HEK293T (cell line): ENCODE data around the gene LRMDA.

Source experiments
- ARNT ChIP-seq: fragments of 450-650 bp; IDR thresholded peaks from 2 replicates; pipeline ENCODE4 v1.6.1; 2017; ENCODE audit warnings: mild to moderate bottlenecking
- CTBP1 ChIP-seq: fragments of 450-650 bp; IDR thresholded peaks from 2 replicates; pipeline ENCODE4 v1.6.1; 2016; ENCODE audit warnings: borderline replicate concordance
- FOXM1 ChIP-seq: fragments of 450-650 bp; IDR thresholded peaks from 2 replicates; pipeline ENCODE4 v1.6.1; 2017; ENCODE audit warnings: mild to moderate bottlenecking, borderline replicate concordance
- NFRKB ChIP-seq: fragments of 450-650 bp; IDR thresholded peaks from 2 replicates; pipeline ENCODE4 v1.6.1; 2016; ENCODE audit warnings: mild to moderate bottlenecking, moderate library complexity
- SUZ12 ChIP-seq: fragments of 450-650 bp; IDR thresholded peaks from 2 replicates; pipeline ENCODE4 v1.6.1; 2016; ENCODE audit warnings: mild to moderate bottlenecking
- TARDBP ChIP-seq: fragments of 450-650 bp; IDR thresholded peaks from 2 replicates; pipeline ENCODE4 v1.6.1; 2016
- ZNF384 ChIP-seq: fragments of 450-650 bp; IDR thresholded peaks from 2 replicates; pipeline ENCODE4 v1.6.1; 2016

DNA sequence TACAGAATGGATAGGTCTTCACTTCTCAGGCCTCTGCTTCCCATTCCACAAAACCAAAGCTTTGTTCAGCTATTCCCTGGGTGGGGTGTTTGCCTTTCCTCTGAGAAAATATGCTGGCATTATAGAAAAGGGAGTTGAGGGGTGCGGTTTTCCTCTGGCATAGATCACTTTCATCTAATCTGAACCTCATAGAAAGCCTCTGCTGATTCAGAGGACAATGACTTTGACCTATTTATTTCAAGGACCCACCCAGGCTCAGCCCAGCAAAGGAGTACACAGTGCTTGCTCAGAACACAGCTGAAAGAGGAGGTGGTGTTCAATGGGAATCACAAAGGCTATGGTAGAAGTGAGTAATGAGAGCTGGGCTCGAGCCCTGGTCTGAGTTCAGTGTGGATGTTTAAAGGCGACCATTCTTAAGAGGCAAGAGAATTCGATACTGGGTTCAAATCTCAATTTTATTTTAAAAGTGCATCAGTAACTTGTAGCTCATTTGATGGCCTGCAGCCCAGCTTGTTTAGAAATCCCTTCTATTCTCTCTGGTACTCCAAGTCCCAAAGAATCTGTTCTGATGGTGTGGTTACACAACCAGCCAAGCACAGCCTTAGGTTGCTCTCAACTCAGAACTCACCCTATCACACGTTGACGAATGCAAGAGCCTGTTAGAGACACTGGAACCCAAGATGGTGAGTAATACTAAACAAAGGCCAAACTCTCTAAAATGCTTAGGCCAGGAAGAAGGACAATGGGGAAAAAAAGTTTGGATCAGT is 1012.8 kb downstream of the LRMDA start:
- TF ChIP-seq ZNF384 (no peak), SUZ12 (no peak), ARNT (no peak), NFRKB (no peak), CTBP1 (no peak), TARDBP (no peak), FOXM1 (no peak)
